ENCODE results near the gene RDH13. TPM values are rescaled to one million over a fixed set of nuclear protein-coding genes. Genes with fewer than 3 reads are reported as not detected.

RDH13 gene
- total and polyA plus RNA-seq, 8 donors: 13.1 to 124 (median 21.5) TPM

DNA sequence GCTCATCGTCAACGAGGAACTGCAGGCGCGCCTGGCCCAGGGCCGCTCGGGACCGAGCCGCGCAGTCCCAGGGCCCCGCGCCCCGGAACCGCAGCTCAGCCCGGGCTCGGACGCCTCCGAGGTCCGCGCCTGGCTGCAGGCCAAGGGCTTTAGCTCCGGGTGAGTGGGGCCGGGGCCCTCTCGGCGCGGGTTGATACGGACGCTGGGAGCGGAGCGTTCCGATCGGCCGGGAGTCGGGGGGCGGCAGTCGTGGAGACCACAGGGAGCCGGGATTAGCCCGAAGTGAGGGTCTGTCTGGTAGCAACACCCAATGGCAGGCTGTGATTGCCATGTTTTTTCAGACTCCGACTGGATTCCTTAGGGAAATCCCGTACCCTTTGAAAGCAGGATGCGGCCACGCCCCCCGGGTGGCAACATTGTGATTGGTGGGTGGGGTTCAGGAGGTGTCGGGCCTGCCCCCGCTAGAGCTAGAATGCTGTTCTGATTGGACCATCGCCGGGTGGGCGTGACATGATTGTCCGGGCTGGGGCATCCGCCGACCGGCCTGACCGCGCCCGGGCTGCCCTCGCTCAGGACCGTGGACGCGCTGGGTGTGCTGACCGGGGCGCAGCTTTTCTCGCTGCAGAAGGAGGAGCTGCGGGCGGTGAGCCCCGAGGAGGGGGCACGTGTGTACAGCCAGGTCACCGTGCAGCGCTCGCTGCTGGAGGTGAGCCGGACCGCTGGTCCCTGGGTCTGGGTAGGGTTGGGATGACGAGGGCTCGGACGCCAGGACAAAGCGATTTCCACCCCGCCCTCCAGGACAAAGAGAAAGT, 24.0 kb upstream of the RDH13 start:
- WGBS, 5 donors: 16 to 39% (median 27%) methylated on average over 27 to 74 of the region's 74 CpGs
- Histone ChIP-seq H3K9me3 (no peaks in the 10 kb centered on the region), H3K36me3 (peaks cover 15 to 62% (median 32%) of the 10 kb centered on the region in 4 donors), H3K4me1 (peaks cover 24 to 53% (median 40%) of the 10 kb centered on the region in 4 donors), H3K4me3 (peak overlapping the region; percentile 41 to 51 (median 44)), H3K27me3 (peaks cover 14 to 56% (median 33%) of the 10 kb centered on the region in 3 donors), H3K27ac (peak overlapping the region in 2 of 5 donors; percentile 14 to 60)
- TF ChIP-seq EP300 (IDR thresholded peaks at IDR 0.05) (no peak), POLR2A (IDR thresholded peaks at IDR 0.05) (no peak), POLR2AphosphoS5 (IDR thresholded peaks at IDR 0.05) (peak; percentile 21 to 67 (median 32)), CTCF (IDR thresholded peaks at IDR 0.05) (no peak)
- DNase-seq: peak; percentile 82 to 96
- intact Hi-C loops (cut with DNase I; ENCODE audit: low total_unique reads): no loop called here

- TF ChIP-seq POLR2A (IDR thresholded peaks at IDR 0.05): no peak
- TF ChIP-seq EP300 (IDR thresholded peaks at IDR 0.05): no peak
- TF ChIP-seq CTCF (IDR thresholded peaks at IDR 0.05): no peak
- no peak for TF ChIP-seq POLR2AphosphoS5 (IDR thresholded peaks at IDR 0.05)
- Histone ChIP-seq H3K36me3 (peaks cover 7 to 57% (median 26%) of the 10 kb centered on the region in 4 donors), H3K27me3 (peaks cover 22 to 64% (median 41%) of the 10 kb centered on the region in 3 donors), H3K9me3 (no peaks in the 10 kb centered on the region), H3K4me1 (peaks cover 31 to 61% (median 48%) of the 10 kb centered on the region in 4 donors), H3K27ac (peak overlapping the region in 1 of 5 donors; percentile 60), H3K4me3 (peak overlapping the region; percentile 41 to 51 (median 44))
- DNase-seq: peak in 1 of 2 donors; percentile 14
- intact Hi-C loops (cut with DNase I; ENCODE audit: low total_unique reads): no loop called here
- WGBS, 5 donors: 43 to 57% (median 51%) methylated on average over 29 to 35 of the region's 35 CpGs
These were observed 23.2 kb upstream of the RDH13 start for GRCh38 chr19:55085923-55086715.

DNA sequence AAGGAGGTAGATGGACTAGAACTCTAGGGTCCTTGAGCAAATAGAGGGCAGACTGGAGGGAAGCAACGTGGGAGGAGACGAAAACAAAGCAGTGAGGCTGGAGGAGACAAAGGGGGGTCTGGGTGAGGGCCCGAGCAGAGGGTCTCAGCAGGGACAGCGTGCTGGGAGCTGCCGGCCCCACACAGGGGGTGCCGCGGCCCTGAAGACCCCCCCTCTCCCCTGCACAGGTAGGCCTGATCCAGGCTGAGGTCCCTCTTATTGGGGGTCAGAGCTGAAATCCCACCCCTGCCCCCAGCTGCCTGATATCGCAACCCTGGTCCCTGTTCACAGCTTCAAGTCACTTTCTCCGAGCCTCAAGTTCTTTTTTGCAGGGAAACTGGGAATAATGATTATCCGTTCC, 21.5 kb upstream of the RDH13 start:
- Histone ChIP-seq H3K27me3 (peaks cover 26 to 81% (median 58%) of the 10 kb centered on the region in 3 donors), H3K4me1 (peaks cover 44 to 72% (median 64%) of the 10 kb centered on the region in 4 donors)
- intact Hi-C loops (cut with DNase I; ENCODE audit: low total_unique reads): no loop called here

More for the DNA sequence above, 21.5 kb upstream of the RDH13 start:
- WGBS, 5 donors: 72 to 87% (median 84%) methylated on average over 10 of the region's 10 CpGs
- Histone ChIP-seq H3K9me3 (no peaks in the 10 kb centered on the region), H3K36me3 (peaks cover 0 to 42% (median 14%) of the 10 kb centered on the region in 4 donors), H3K27ac (no peak overlapping the region), H3K4me3 (no peak overlapping the region)
- no peak for DNase-seq
- TF ChIP-seq POLR2A (IDR thresholded peaks at IDR 0.05) (no peak), EP300 (IDR thresholded peaks at IDR 0.05) (no peak), POLR2AphosphoS5 (IDR thresholded peaks at IDR 0.05) (no peak), CTCF (IDR thresholded peaks at IDR 0.05) (no peak)
